Heart left ventricle (tissue), 13 donors: Measurements from ENCODE around the gene COX6A1.

Experiments used
- CTCF ChIP-seq, 12 donors: fragments of 200-600 bp; sonication (generic) in 4 of 12; IDR thresholded peaks; one replicate each; pipeline versions ENCODE4 v1.5.0 to v1.8.0; 2018 to 2022; ENCODE audit warnings: antibody characterized with exemption in 12 of 12, mild to moderate bottlenecking in 5 of 12
- POLR2A ChIP-seq, 2 donors: fragments of 450-650 bp; IDR thresholded peaks; one replicate each; pipeline ENCODE4 v1.6.1; 2017; ENCODE audit warnings: antibody characterized with exemption in 2 of 2, mild to moderate bottlenecking in 2 of 2, moderate library complexity in 2 of 2
- donor health status: ischemic (EF 13 %, LVEDD 7.1; RV severe dilation, severe dysfunction).
- donor health status: DM: no; HTN: yes; CAD: no.
- donor health status: DM: no; HTN: no; CAD: no.
- donor health status: ischemic (EF 25% LVEDD 6.9; RV normal size, moderate dysfunction).
- donor health status: ischemic (EF 25% LVEDD 5.7; RV mildly dilated, moderate dysfunction).
- donor health status: ischemic (EF 35%, LVEDD 5.7; RV mildly dilated, moderate dysfunction).
- donor health status: nonischemic (EF 11% LVEDD 7.7; RV severe dilation, severe dysfunction).
- donor health status: DM: yes; HTN: yes; CAD: no.
- donor health status: PGD.
- donor health status: ischemic (EF 29% LVEDD 5.4; RV normal size, mild dysfunction).
- donor health status: nonischemic (EF 23%, LVEDD 6.1; RV moderate dilation, normal function).

DNA sequence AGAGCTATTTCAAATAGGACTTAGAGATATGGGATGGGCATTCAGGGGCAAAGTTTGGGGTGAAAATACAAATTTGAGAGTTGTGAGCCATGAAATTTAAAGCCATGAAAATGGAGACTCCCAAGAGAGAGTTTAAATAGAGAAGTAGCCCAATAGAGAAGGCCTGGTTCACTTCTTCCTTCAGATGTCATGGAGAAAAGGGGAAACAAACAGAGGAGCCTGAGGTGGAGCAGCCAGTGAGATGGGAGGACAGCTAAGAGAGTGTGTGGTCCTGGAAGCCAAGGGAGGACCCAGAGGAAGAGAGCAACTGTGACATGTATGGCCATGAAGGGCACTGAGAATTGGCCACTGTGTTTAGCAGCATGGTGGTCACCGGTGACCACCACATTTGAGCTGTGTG lies 45.7 kb downstream of the COX6A1 start:
- no peak for TF ChIP-seq CTCF (IDR thresholded peaks at IDR 0.05)
- TF ChIP-seq POLR2A (IDR thresholded peaks at IDR 0.05): no peak
